H1 (cell line): Measurements from ENCODE around the gene ST7L. TPM values are rescaled to one million over a fixed set of nuclear protein-coding genes. Genes with fewer than 3 reads are reported as not detected.

Source experiments
- EP300 ChIP-seq, 2 experiments: IDR thresholded peaks; 1 replicate in 1 of 2; 2 replicates in 1 of 2; pipeline ENCODE4 v1.6.1; 2011 to 2012; ENCODE audit warnings: low read depth in 2 of 2, low read length in 2 of 2, mild to moderate bottlenecking in 2 of 2, borderline replicate concordance in 1 of 2, inconsistent platforms in 1 of 2, moderate library complexity in 1 of 2
- HDAC2 ChIP-seq, 2 experiments: fragments of 300-600 bp in 1 of 2; sonication (generic) in 1 of 2; IDR thresholded peaks; 2 replicates each; pipeline ENCODE4 v1.6.1; 2011 to 2012; ENCODE audit warnings: low read depth in 2 of 2, low read length in 2 of 2, mild to moderate bottlenecking in 2 of 2, moderate library complexity in 2 of 2, borderline replicate concordance in 1 of 2, inconsistent platforms in 1 of 2
- JUN ChIP-seq: IDR thresholded peaks from 2 replicates; pipeline ENCODE4 v1.6.1; 2011; ENCODE audit warnings: low read depth, mild to moderate bottlenecking, improper control_type of control experiment, low read length
- JUND ChIP-seq: IDR thresholded peaks from 2 replicates; pipeline ENCODE4 v1.6.1; 2011; ENCODE audit warnings: mild to moderate bottlenecking, improper control_type of control experiment, low read length
- RFX5 ChIP-seq: IDR thresholded peaks from 2 replicates; pipeline ENCODE4 v1.6.1; 2011; ENCODE audit warnings: low read depth, low read length, improper control_type of control experiment, borderline replicate concordance
- TAF1 ChIP-seq: IDR thresholded peaks from 2 replicates; pipeline ENCODE4 v1.6.1; 2011; ENCODE audit warnings: mild to moderate bottlenecking, low read depth, low read length
- TAF7 ChIP-seq: optimal IDR thresholded peaks from 2 replicates; pipeline ENCODE3; 2011; ENCODE audit warnings: low read depth, mild to moderate bottlenecking, inconsistent platforms, low read length, moderate library complexity, borderline replicate concordance
- polyA plus RNA-seq, 7 experiments: library from polyadenylated mRNA; depleted of rRNA in 3 of 7; stranded (reverse) in 5 of 7; unstranded in 2 of 7; fragments of >200 nt in 5 of 7; fragments of 200-250 nt in 2 of 7; gene quantifications; 1 replicate in 5 of 7; 2 replicates in 1 of 7; 4 replicates in 1 of 7; pipeline versions ENCODE4 v1.2.1 to v1.2.3, GENCODE V29; 2011 to 2013; ENCODE audit warnings: missing spikeins in 2 of 7, mixed read lengths in 2 of 7
- total RNA-seq: library from RNA; stranded (reverse); fragmentation: NEBNext Ultra II Directional; extraction: Animal tissue kit (Norgen Biotek cat#: 25700); gene quantifications from 2 replicates; pipeline ENCODE4 v1.2.1, GENCODE V29; 2021

The ST7L gene
- total and polyA plus RNA-seq, 2 of the 8 experiments (the other 6 are each of a cell fraction or from before 2014, with no cell fraction given): 9.6 to 16.2 TPM

- TF ChIP-seq EP300 (IDR thresholded peaks at IDR 0.05; ENCODE audit: borderline replicate concordance in 1 of 2, low read depth in 2 of 2, low read length in 2 of 2) (no peak), JUN (no peak), TAF1 (no peak), JUND (no peak), TAF7 (no peak), RFX5 (no peak), HDAC2 (IDR thresholded peaks at IDR 0.05; ENCODE audit: borderline replicate concordance in 1 of 2, low read depth in 2 of 2, low read length in 2 of 2) (no peak)
Observed at GRCh38 chr1:112478314-112478713, 140.6 kb downstream of the ST7L start (continued).
